ENCODE results near the gene FAXDC2.

The FAXDC2 gene

GRCh38 chr5:154797762-154798161, 52.6 kb downstream of the FAXDC2 start:
- no peak for DNase-seq (ENCODE audit: low read depth in 1 of 2, low spot score in 1 of 2)

- no peak for DNase-seq (ENCODE audit: low read depth in 1 of 2, low spot score in 1 of 2)
Observed at GRCh38 chr5:154795235-154795596, 55.2 kb downstream of the FAXDC2 start.

GRCh38 chr5:154794525-154795234, 55.7 kb downstream of the FAXDC2 start:
- DNase-seq (ENCODE audit: low read depth in 1 of 2, low spot score in 1 of 2): no peak

- DNase-seq (ENCODE audit: low read depth in 1 of 2, low spot score in 1 of 2): no peak
Observed at GRCh38 chr5:154793599-154794524, 56.5 kb downstream of the FAXDC2 start.

- no peak for DNase-seq (ENCODE audit: low read depth in 1 of 2, low spot score in 1 of 2)
Observed at GRCh38 chr5:154791535-154791934, 58.9 kb downstream of the FAXDC2 start.

GRCh38 chr5:154788212-154788611, 62.2 kb downstream of the FAXDC2 start:
- DNase-seq (ENCODE audit: low read depth in 1 of 2, low spot score in 1 of 2): no peak

GRCh38 chr5:154786414-154786813, 64.0 kb downstream of the FAXDC2 start:
- no peak for DNase-seq (ENCODE audit: low read depth in 1 of 2, low spot score in 1 of 2)

GRCh38 chr5:154784856-154785255, 65.5 kb downstream of the FAXDC2 start:
- DNase-seq (ENCODE audit: low read depth in 1 of 2, low spot score in 1 of 2): no peak

GRCh38 chr5:154783774-154784460, 66.5 kb downstream of the FAXDC2 start:
- DNase-seq (ENCODE audit: low read depth in 1 of 2, low spot score in 1 of 2): no peak

- no peak for DNase-seq (ENCODE audit: low read depth in 1 of 2, low spot score in 1 of 2)
Observed at GRCh38 chr5:154782812-154783592, 67.4 kb downstream of the FAXDC2 start.

- no peak for DNase-seq (ENCODE audit: low read depth in 1 of 2, low spot score in 1 of 2)
Observed at GRCh38 chr5:154782326-154782725, 68.1 kb downstream of the FAXDC2 start.

- DNase-seq (ENCODE audit: low read depth in 1 of 2, low spot score in 1 of 2): no peak
Observed at GRCh38 chr5:154780128-154780527, 70.3 kb downstream of the FAXDC2 start.

- DNase-seq (ENCODE audit: low read depth in 1 of 2, low spot score in 1 of 2): no peak
Observed at GRCh38 chr5:154779105-154779504, 71.3 kb downstream of the FAXDC2 start.

- DNase-seq (ENCODE audit: low read depth in 1 of 2, low spot score in 1 of 2): no peak
Observed at GRCh38 chr5:154778534-154778933, 71.9 kb downstream of the FAXDC2 start.

GRCh38 chr5:154776167-154776566, 74.2 kb downstream of the FAXDC2 start:
- no peak for DNase-seq (ENCODE audit: low read depth in 1 of 2, low spot score in 1 of 2)

GRCh38 chr5:154773326-154773725, 77.1 kb downstream of the FAXDC2 start:
- DNase-seq (ENCODE audit: low read depth in 1 of 2, low spot score in 1 of 2): no peak

GRCh38 chr5:154771383-154771901, 79.0 kb downstream of the FAXDC2 start:
- no peak for DNase-seq (ENCODE audit: low read depth in 1 of 2, low spot score in 1 of 2)

GRCh38 chr5:154770111-154770510, 80.3 kb downstream of the FAXDC2 start:
- DNase-seq (ENCODE audit: low read depth in 1 of 2, low spot score in 1 of 2): no peak
